ENCODE results near the gene TMEM212.
A peak's percentile ranks its signal among the peaks of the same experiment; 100 is the strongest.

Gene TMEM212

DNA sequence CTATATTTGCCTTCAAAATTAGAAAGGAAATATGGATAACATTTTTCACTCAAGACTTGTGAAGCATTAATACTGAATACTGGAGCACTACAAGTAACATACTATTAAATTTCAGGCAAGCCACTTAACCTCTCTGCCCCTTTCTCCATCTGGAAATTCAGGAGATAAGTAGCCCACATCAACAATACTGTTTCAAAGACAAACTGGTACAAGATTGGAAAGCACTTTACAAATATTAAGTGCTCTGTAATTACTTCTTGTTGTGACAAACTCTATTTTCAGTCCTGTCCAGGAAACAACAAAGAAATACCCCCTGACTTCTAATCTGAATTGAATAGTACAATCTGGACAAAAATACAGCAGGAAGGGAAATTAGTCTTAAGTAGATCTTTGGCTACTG is 49.3 kb downstream of the TMEM212 start:
- no peak overlapping the region for H2AK5ac ChIP-seq (ENCODE audit: low read length, severe bottlenecking)
- H2AFZ ChIP-seq (ENCODE audit: low read depth, low read length) = no peak overlapping the region
- H2BK12ac ChIP-seq (ENCODE audit: low read length in 2 of 2) = no peak overlapping the region
- H2BK15ac ChIP-seq (ENCODE audit: low read depth, poor library complexity, severe bottlenecking) = no peak overlapping the region
- peak; percentile 11 for DNase-seq
- H3K27me3 ChIP-seq (ENCODE audit: control insufficient read depth in 1 of 2, insufficient read depth in 1 of 2, low read length in 2 of 2) = no peaks in the 10 kb centered on the region
- H4K91ac ChIP-seq (ENCODE audit: low read length) = no peak overlapping the region
- no peak overlapping the region for H3K9ac ChIP-seq (ENCODE audit: low read length)
- no peak overlapping the region for H4K8ac ChIP-seq (ENCODE audit: low read length)
- H3K18ac ChIP-seq (ENCODE audit: low read depth in 1 of 2, low read length in 2 of 2) = no peak overlapping the region
- no peaks in the 10 kb centered on the region for H3K9me3 ChIP-seq (ENCODE audit: control insufficient read depth, low read length)
- H3K4me3 ChIP-seq (ENCODE audit: insufficient read depth in 1 of 2, low read depth in 1 of 2, low read length in 2 of 2) = no peak overlapping the region
- H2BK120ac ChIP-seq (ENCODE audit: low read depth, low read length) = no peak overlapping the region
- H3K27ac ChIP-seq (ENCODE audit: low read length, poor library complexity, severe bottlenecking) = no peak overlapping the region
- no peak overlapping the region for H3K4ac ChIP-seq (ENCODE audit: low read depth in 1 of 2, low read length in 2 of 2)
- H2BK5ac ChIP-seq (ENCODE audit: low read depth, low read length, poor library complexity, severe bottlenecking) = no peak overlapping the region
- H3K4me1 ChIP-seq (ENCODE audit: control insufficient read depth, insufficient read depth, low read depth, low read length) = no peaks in the 10 kb centered on the region
- H3K79me1 ChIP-seq (replicated peaks; ENCODE audit: low read length, poor library complexity, severe bottlenecking) = no peaks in the 10 kb centered on the region
- no peak overlapping the region for H3K23ac ChIP-seq (ENCODE audit: low read length in 2 of 2)
- no peak overlapping the region for H3K4me2 ChIP-seq (ENCODE audit: low read length, poor library complexity, severe bottlenecking)
- H3K14ac ChIP-seq (ENCODE audit: low read length in 2 of 2) = no peak overlapping the region
- H3K36me3 ChIP-seq (ENCODE audit: control insufficient read depth in 1 of 2, insufficient read depth in 2 of 2, low read depth in 1 of 2, low read length in 2 of 2) = no peaks in the 10 kb centered on the region

DNA sequence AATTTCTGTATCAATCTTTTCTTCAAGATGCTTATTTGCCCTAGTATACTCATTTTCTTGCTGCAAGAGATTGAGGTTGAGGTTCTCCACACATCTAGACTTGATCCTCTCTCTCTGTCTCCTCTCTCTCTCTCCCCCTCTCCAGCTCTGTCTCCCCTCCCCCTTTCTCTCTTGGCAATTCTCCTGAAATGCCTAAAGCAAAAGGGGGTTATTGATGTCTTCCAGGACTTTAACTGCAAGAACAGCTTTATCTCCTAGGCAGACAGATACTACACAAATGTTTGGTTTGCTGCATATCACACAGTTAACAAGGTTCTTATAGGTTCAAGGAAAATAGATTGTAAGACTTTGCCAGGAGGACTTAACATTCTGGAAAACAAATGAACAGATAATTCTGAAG is 52.1 kb downstream of the TMEM212 start:
- Histone ChIP-seq H3K27ac (ENCODE audit: low read length, poor library complexity, severe bottlenecking) (no peak overlapping the region), H2BK120ac (ENCODE audit: low read depth, low read length) (no peak overlapping the region), H3K4me1 (ENCODE audit: control insufficient read depth, insufficient read depth, low read depth, low read length) (no peaks in the 10 kb centered on the region), H3K27me3 (ENCODE audit: control insufficient read depth in 1 of 2, insufficient read depth in 1 of 2, low read length in 2 of 2) (no peaks in the 10 kb centered on the region), H3K9me3 (ENCODE audit: control insufficient read depth, low read length) (no peaks in the 10 kb centered on the region), H3K4ac (ENCODE audit: low read depth in 1 of 2, low read length in 2 of 2) (no peak overlapping the region), H3K14ac (ENCODE audit: low read length in 2 of 2) (no peak overlapping the region), H2AFZ (ENCODE audit: low read depth, low read length) (no peak overlapping the region), H3K18ac (ENCODE audit: low read depth in 1 of 2, low read length in 2 of 2) (no peak overlapping the region), H4K8ac (ENCODE audit: low read length) (no peak overlapping the region), H3K23ac (ENCODE audit: low read length in 2 of 2) (no peak overlapping the region), H3K9ac (ENCODE audit: low read length) (no peak overlapping the region), H2BK15ac (ENCODE audit: low read depth, poor library complexity, severe bottlenecking) (no peak overlapping the region), H2BK12ac (ENCODE audit: low read length in 2 of 2) (no peak overlapping the region), H3K36me3 (ENCODE audit: control insufficient read depth in 1 of 2, insufficient read depth in 2 of 2, low read depth in 1 of 2, low read length in 2 of 2) (no peaks in the 10 kb centered on the region), H3K4me2 (ENCODE audit: low read length, poor library complexity, severe bottlenecking) (no peak overlapping the region), H3K79me1 (replicated peaks; ENCODE audit: low read length, poor library complexity, severe bottlenecking) (no peaks in the 10 kb centered on the region), H2BK5ac (ENCODE audit: low read depth, low read length, poor library complexity, severe bottlenecking) (no peak overlapping the region), H2AK5ac (ENCODE audit: low read length, severe bottlenecking) (no peak overlapping the region), H3K4me3 (ENCODE audit: insufficient read depth in 1 of 2, low read depth in 1 of 2, low read length in 2 of 2) (no peak overlapping the region), H4K91ac (ENCODE audit: low read length) (no peak overlapping the region)
- no peak for DNase-seq

DNA sequence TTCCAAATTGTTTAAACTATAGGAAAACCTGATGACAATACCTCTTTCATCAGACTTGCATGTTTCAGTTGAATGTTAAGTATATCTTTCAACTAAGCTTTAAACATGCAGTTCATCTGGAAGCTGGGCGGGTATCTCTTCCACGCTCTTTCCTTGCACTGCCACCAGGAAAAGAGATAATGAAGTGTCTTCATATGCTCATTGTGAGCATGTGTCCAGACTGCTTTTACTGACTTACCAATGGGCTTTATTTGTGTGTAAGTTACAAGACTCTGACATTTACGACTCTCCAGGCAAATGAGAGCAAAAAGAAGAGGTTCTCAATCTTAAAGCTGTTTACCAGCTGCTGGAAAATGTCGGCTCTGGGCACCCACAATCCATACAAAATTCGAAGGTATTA is 52.8 kb downstream of the TMEM212 start:
- Histone ChIP-seq H2BK5ac (ENCODE audit: low read depth, low read length, poor library complexity, severe bottlenecking) (no peak overlapping the region), H3K79me1 (replicated peaks; ENCODE audit: low read length, poor library complexity, severe bottlenecking) (no peaks in the 10 kb centered on the region), H2BK120ac (ENCODE audit: low read depth, low read length) (no peak overlapping the region), H4K8ac (ENCODE audit: low read length) (no peak overlapping the region), H2AK5ac (ENCODE audit: low read length, severe bottlenecking) (no peak overlapping the region), H2BK15ac (ENCODE audit: low read depth, poor library complexity, severe bottlenecking) (no peak overlapping the region), H3K9ac (ENCODE audit: low read length) (no peak overlapping the region), H3K4ac (ENCODE audit: low read depth in 1 of 2, low read length in 2 of 2) (no peak overlapping the region), H3K4me1 (ENCODE audit: control insufficient read depth, insufficient read depth, low read depth, low read length) (no peaks in the 10 kb centered on the region), H3K4me3 (ENCODE audit: insufficient read depth in 1 of 2, low read depth in 1 of 2, low read length in 2 of 2) (no peak overlapping the region), H2BK12ac (ENCODE audit: low read length in 2 of 2) (no peak overlapping the region), H3K9me3 (ENCODE audit: control insufficient read depth, low read length) (no peaks in the 10 kb centered on the region), H3K23ac (ENCODE audit: low read length in 2 of 2) (no peak overlapping the region), H3K18ac (ENCODE audit: low read depth in 1 of 2, low read length in 2 of 2) (no peak overlapping the region), H3K27me3 (ENCODE audit: control insufficient read depth in 1 of 2, insufficient read depth in 1 of 2, low read length in 2 of 2) (no peaks in the 10 kb centered on the region), H3K36me3 (ENCODE audit: control insufficient read depth in 1 of 2, insufficient read depth in 2 of 2, low read depth in 1 of 2, low read length in 2 of 2) (no peaks in the 10 kb centered on the region), H4K91ac (ENCODE audit: low read length) (no peak overlapping the region), H2AFZ (ENCODE audit: low read depth, low read length) (no peak overlapping the region), H3K14ac (ENCODE audit: low read length in 2 of 2) (no peak overlapping the region), H3K27ac (ENCODE audit: low read length, poor library complexity, severe bottlenecking) (no peak overlapping the region), H3K4me2 (ENCODE audit: low read length, poor library complexity, severe bottlenecking) (no peak overlapping the region)
- WGBS = 4% methylated on average over 2 of the region's 5 CpGs
- peak; percentile 28 for DNase-seq

DNA sequence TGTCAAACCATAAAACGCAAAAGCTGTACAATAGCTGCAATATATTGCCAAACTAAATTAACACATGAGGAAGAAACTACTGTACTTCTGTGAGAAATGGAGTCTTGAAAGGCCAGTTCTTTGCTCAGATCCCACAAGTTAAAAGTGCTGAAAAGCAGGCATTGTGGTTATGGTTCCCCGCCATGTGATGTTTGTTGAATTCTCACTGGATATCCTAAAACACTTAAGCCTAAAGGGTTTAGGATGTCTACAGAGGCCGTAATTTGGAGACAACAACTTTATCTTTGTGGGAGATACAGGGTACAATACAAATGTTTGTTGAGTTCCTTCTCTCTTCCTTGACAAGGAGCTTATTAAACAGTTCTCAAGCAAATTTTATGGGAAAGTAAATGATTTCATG is 53.2 kb downstream of the TMEM212 start:
- H3K27ac ChIP-seq (ENCODE audit: low read length, poor library complexity, severe bottlenecking) = no peak overlapping the region
- no peak overlapping the region for H3K23ac ChIP-seq (ENCODE audit: low read length in 2 of 2)
- H3K79me1 ChIP-seq (replicated peaks; ENCODE audit: low read length, poor library complexity, severe bottlenecking) = no peaks in the 10 kb centered on the region
- no peak overlapping the region for H4K8ac ChIP-seq (ENCODE audit: low read length)
- DNase-seq = peak; percentile 23
- no peak overlapping the region for H4K91ac ChIP-seq (ENCODE audit: low read length)
- no peak overlapping the region for H3K4me2 ChIP-seq (ENCODE audit: low read length, poor library complexity, severe bottlenecking)
- H3K4ac ChIP-seq (ENCODE audit: low read depth in 1 of 2, low read length in 2 of 2) = no peak overlapping the region
- no peak overlapping the region for H3K14ac ChIP-seq (ENCODE audit: low read length in 2 of 2)
- H2BK15ac ChIP-seq (ENCODE audit: low read depth, poor library complexity, severe bottlenecking) = no peak overlapping the region
- no peak overlapping the region for H3K18ac ChIP-seq (ENCODE audit: low read depth in 1 of 2, low read length in 2 of 2)
- no peaks in the 10 kb centered on the region for H3K4me1 ChIP-seq (ENCODE audit: control insufficient read depth, insufficient read depth, low read depth, low read length)
- no peak overlapping the region for H2BK5ac ChIP-seq (ENCODE audit: low read depth, low read length, poor library complexity, severe bottlenecking)
- H2BK12ac ChIP-seq (ENCODE audit: low read length in 2 of 2) = no peak overlapping the region
- no peak overlapping the region for H2BK120ac ChIP-seq (ENCODE audit: low read depth, low read length)
- no peak overlapping the region for H2AFZ ChIP-seq (ENCODE audit: low read depth, low read length)
- H3K9me3 ChIP-seq (ENCODE audit: control insufficient read depth, low read length) = no peaks in the 10 kb centered on the region
- 86% methylated on average over 1 of the region's 3 CpGs for WGBS
- no peak overlapping the region for H3K9ac ChIP-seq (ENCODE audit: low read length)
- no peaks in the 10 kb centered on the region for H3K36me3 ChIP-seq (ENCODE audit: control insufficient read depth in 1 of 2, insufficient read depth in 2 of 2, low read depth in 1 of 2, low read length in 2 of 2)
- no peak overlapping the region for H2AK5ac ChIP-seq (ENCODE audit: low read length, severe bottlenecking)
- H3K4me3 ChIP-seq (ENCODE audit: insufficient read depth in 1 of 2, low read depth in 1 of 2, low read length in 2 of 2) = no peak overlapping the region
- no peaks in the 10 kb centered on the region for H3K27me3 ChIP-seq (ENCODE audit: control insufficient read depth in 1 of 2, insufficient read depth in 1 of 2, low read length in 2 of 2)

Measured in mesenchymal stem cell (in vitro differentiated cells and primary cell).